Breast epithelium (tissue), 4 donors: ENCODE data around the gene MATN1. TPM values are rescaled to one million over a fixed set of nuclear protein-coding genes. Genes with fewer than 3 reads are reported as not detected.
A peak's percentile ranks its signal among the peaks of the same experiment; 100 is the strongest.

Source experiments
- DNase-seq, 2 donors: peaks; one replicate each; pipeline ENCODE4 v3.0.0-alpha.2; 2019; ENCODE audit warnings: low spot score in 2 of 2
- H3K27ac ChIP-seq, 2 donors: fragments of 200-600 bp; sonication (generic) in 1 of 2; one replicate each; pipeline ENCODE4 v1.5.1; 2016 to 2019; ENCODE audit warnings: mild to moderate bottlenecking in 1 of 2
- H3K27me3 ChIP-seq, 2 donors: fragments of 200-600 bp; sonication (generic) in 1 of 2; one replicate each; pipeline versions ENCODE4 v1.5.1 to v1.6.0; 2017 to 2019; ENCODE audit warnings: control low read depth in 1 of 2, mild to moderate bottlenecking in 1 of 2
- H3K36me3 ChIP-seq: fragments of 200-600 bp; one replicate; pipeline ENCODE4 v1.5.1; 2019
- H3K4me1 ChIP-seq, 2 donors: fragments of 200-600 bp; sonication (generic); one replicate each; pipeline ENCODE4 v1.5.1; 2016 to 2019; ENCODE audit warnings: control low read depth in 1 of 2
- H3K4me3 ChIP-seq, 3 donors: fragments of 200-600 bp; sonication (generic); 1 replicate in 2 of 3; 2 replicates in 1 of 3; pipeline ENCODE4 v1.5.1; 2016 to 2019; ENCODE audit warnings: mild to moderate bottlenecking in 3 of 3, moderate library complexity in 2 of 3
- H3K9me3 ChIP-seq, 2 donors: fragments of 200-600 bp; sonication (generic) in 1 of 2; one replicate each; pipeline ENCODE4 v1.5.1; 2016 to 2019; ENCODE audit warnings: control low read depth in 1 of 2
- CTCF ChIP-seq, 3 donors: fragments of 450-650 bp; IDR thresholded peaks; one replicate each; pipeline ENCODE4 v1.5.1; 2016 to 2017; ENCODE audit warnings: antibody characterized with exemption in 3 of 3, mild to moderate bottlenecking in 3 of 3, moderate library complexity in 3 of 3
- POLR2A ChIP-seq: fragments of 450-650 bp; IDR thresholded peaks from one replicate; pipeline ENCODE4 v1.6.1; 2016; ENCODE audit warnings: antibody characterized with exemption, mild to moderate bottlenecking, moderate library complexity
- POLR2AphosphoS5 ChIP-seq, 3 donors: sonication (generic); formaldehyde crosslinking; IDR thresholded peaks; one replicate each; pipeline ENCODE4 v1.6.1; 2017; ENCODE audit warnings: antibody characterized with exemption in 3 of 3
- intact Hi-C: fragments of 100-400 bp; cut with DNase I; formaldehyde crosslinking; loops from one replicate; pipeline ENCODE4 v1.15.1; 2023; ENCODE audit warnings: low total_unique reads
- total RNA-seq, 3 donors: library from RNA; depleted of rRNA; stranded (reverse); fragments of >200 nt; gene quantifications; one replicate each; pipeline ENCODE4 v1.1.0, GENCODE V29; 2016

MATN1 gene
- total RNA-seq, 3 donors from 2014 or later = not detected

- TF ChIP-seq POLR2AphosphoS5 (IDR thresholded peaks at IDR 0.05) (no peak), POLR2A (no peak), CTCF (IDR thresholded peaks at IDR 0.05) (no peak)
- no peaks in the 10 kb centered on the region for H3K27me3 ChIP-seq
- intact Hi-C loops = no loop called here
These were observed 27.4 kb upstream of the MATN1 start for GRCh38 chr1:30750731-30751291.

GRCh38 chr1:30749691-30750583 is 26.6 kb upstream of the MATN1 start:
- TF ChIP-seq CTCF (IDR thresholded peaks at IDR 0.05) (no peak), POLR2A (no peak), POLR2AphosphoS5 (IDR thresholded peaks at IDR 0.05) (no peak)
- no peak for DNase-seq
- H3K27ac ChIP-seq = no peak overlapping the region
- H3K27me3 ChIP-seq = no peaks in the 10 kb centered on the region
- no peaks in the 10 kb centered on the region for H3K9me3 ChIP-seq
- H3K4me1 ChIP-seq = no peaks in the 10 kb centered on the region
- intact Hi-C loops = no loop called here
- H3K4me3 ChIP-seq = no peak overlapping the region
- no peaks in the 10 kb centered on the region for H3K36me3 ChIP-seq

More at GRCh38 chr1:30750731-30751291, 27.4 kb upstream of the MATN1 start:
- DNase-seq = no peak
- Histone ChIP-seq H3K36me3 (no peaks in the 10 kb centered on the region), H3K9me3 (no peaks in the 10 kb centered on the region), H3K4me3 (no peak overlapping the region), H3K27ac (peak overlapping the region in 1 of 2 donors; percentile 58), H3K4me1 (no peaks in the 10 kb centered on the region)

- Histone ChIP-seq H3K4me1 (no peaks in the 10 kb centered on the region), H3K27me3 (no peaks in the 10 kb centered on the region), H3K27ac (peak overlapping the region in 1 of 2 donors; percentile 55), H3K4me3 (no peak overlapping the region), H3K9me3 (no peaks in the 10 kb centered on the region), H3K36me3 (no peaks in the 10 kb centered on the region)
- DNase-seq = no peak
- intact Hi-C loops = no loop called here
- no peak for TF ChIP-seq POLR2A
- no peak for TF ChIP-seq CTCF (IDR thresholded peaks at IDR 0.05)
- no peak for TF ChIP-seq POLR2AphosphoS5 (IDR thresholded peaks at IDR 0.05)
These were observed 25.5 kb upstream of the MATN1 start for GRCh38 chr1:30748699-30749401.

- TF ChIP-seq POLR2A = no peak
- no peak for TF ChIP-seq POLR2AphosphoS5 (IDR thresholded peaks at IDR 0.05)
- TF ChIP-seq CTCF (IDR thresholded peaks at IDR 0.05) = no peak
- Histone ChIP-seq H3K36me3 (no peaks in the 10 kb centered on the region), H3K27me3 (no peaks in the 10 kb centered on the region), H3K27ac (peak overlapping the region in 1 of 2 donors; percentile 55), H3K4me3 (no peak overlapping the region), H3K4me1 (no peaks in the 10 kb centered on the region), H3K9me3 (no peaks in the 10 kb centered on the region)
- peak in 1 of 2 donors; percentile 37 for DNase-seq
- intact Hi-C loops = no loop called here
These were observed 24.8 kb upstream of the MATN1 start for GRCh38 chr1:30748098-30748698.
